ENCODE measurements around the gene MRPL21.
A peak's percentile ranks its signal among the peaks of the same experiment; 100 is the strongest.
"Not testable (repeated sequence)": the region's sequence is repeated elsewhere in the genome, so short reads cannot be mapped to it uniquely, and the experiment has no call there.

The MRPL21 gene

DNA sequence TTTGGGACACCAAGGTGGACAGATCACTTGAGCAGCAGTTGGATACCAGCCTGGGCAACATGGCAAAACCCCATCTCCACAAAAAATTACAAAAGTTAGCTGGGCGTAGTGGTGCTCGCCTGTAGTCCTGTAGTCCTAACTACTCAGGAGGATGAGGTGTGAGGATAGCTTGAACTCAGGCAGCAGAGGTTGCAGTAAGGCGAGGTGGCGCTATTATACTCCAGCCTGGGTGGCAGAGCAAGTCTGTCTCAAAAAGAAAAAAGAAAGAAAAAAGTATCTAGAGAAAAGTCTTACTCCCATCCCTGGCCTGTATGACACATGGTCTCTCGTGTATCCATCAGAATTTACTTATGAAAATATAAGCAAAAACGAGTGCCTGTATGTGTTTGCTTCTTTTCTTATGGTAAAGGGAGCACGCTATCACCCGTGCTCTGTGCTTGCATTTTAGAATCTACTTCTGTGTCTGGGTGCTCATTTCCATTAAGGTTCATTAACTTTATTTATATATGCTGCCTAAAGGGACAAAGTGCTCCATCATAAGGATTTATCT, 46.5 kb downstream of the MRPL21 start:
- TF ChIP-seq CTCF (IDR thresholded peaks at IDR 0.05; ENCODE audit: control insufficient read depth, extremely low read depth, insufficient read depth): peak; percentile 12; the same call in 1 of the 2 replicates
- no peak overlapping the region for H3K4me3 ChIP-seq (ENCODE audit: low read depth, low read length)
- DNase-seq (ENCODE audit: low read depth): no peak

GRCh38 chr11:68856425-68857030, 47.1 kb downstream of the MRPL21 start:
- H3K4me3 ChIP-seq (ENCODE audit: low read depth, low read length); DNase-seq (ENCODE audit: low read depth): not testable (repeated sequence)

DNA sequence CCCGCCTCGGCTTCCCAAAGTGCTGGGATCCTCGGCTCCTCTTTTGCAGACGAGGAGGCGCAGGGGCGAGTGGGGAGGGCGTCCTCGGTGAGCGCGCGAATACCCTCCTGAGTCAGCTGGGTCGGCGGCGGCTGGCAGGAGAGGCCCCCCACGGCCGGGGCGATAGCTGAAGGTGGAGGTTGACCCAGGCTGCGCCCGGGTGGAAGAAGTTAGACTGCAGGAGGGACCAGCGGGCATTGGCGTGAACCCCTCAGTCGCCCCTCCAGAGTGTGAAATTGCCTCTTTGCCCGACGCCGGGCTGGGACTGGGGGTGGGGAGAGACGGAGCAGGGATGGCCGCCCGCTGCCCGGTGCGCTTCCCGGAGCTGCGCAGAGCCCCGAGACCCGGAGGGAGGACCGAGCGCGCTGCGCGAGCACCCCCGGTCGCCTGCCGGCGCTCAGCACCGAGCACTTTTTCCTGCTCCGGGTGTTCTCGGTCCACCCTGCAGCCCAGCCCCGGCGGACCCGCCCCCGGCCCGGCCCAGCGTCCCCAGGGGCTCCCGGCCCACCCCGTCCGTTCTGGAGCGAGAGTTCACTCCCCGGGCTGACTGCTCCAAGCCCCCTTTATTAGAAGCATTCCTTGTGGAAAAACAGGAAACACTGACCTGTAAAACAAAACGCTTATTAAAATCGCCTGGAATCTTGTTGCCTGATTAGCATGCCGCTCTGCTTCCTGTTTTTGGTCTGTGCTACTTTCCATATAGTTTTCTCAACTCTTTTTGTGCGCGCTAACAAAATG, 48.2 kb downstream of the MRPL21 start:
- H3K4me3 ChIP-seq (ENCODE audit: low read depth, low read length): no peak overlapping the region
- no peak for DNase-seq (ENCODE audit: low read depth)
- no peak for TF ChIP-seq CTCF (IDR thresholded peaks at IDR 0.05; ENCODE audit: control insufficient read depth, extremely low read depth, insufficient read depth)

- H3K4me3 ChIP-seq (ENCODE audit: low read depth, low read length): no peak overlapping the region
- no peak for DNase-seq (ENCODE audit: low read depth)
- no peak for TF ChIP-seq CTCF (IDR thresholded peaks at IDR 0.05; ENCODE audit: control insufficient read depth, extremely low read depth, insufficient read depth)
Measured at GRCh38 chr11:68854273-68854958, 49.2 kb downstream of the MRPL21 start.

DNA sequence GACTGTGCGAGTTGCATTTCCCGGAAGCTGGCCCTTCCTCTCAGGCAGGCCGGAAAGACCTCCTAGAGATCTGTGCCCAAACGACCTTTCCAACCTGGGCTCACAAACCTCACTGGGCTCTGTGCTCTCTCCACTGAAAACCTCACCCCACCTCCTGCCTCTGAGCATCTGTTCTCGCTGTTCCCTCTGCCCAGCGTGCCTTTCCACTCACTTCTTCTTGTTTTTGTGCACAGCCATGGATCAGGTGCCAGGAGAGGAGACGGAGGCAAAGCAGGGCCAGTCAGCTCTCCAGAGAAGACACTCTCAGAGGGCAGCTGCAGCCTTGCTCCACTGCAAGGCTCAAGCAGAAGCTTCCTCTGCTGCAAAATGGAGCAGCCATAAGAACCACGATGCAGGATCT, 51.0 kb downstream of the MRPL21 start:
- no peak for TF ChIP-seq CTCF (IDR thresholded peaks at IDR 0.05; ENCODE audit: control insufficient read depth, extremely low read depth, insufficient read depth)

GRCh38 chr11:68848429-68848828, 55.2 kb downstream of the MRPL21 start:
- no peak overlapping the region for H3K4me3 ChIP-seq (ENCODE audit: low read depth, low read length)
- DNase-seq (ENCODE audit: low read depth): no peak
- no peak for TF ChIP-seq CTCF (IDR thresholded peaks at IDR 0.05; ENCODE audit: control insufficient read depth, extremely low read depth, insufficient read depth)

More for the DNA sequence above, 51.0 kb downstream of the MRPL21 start:
- no peak overlapping the region for H3K4me3 ChIP-seq (ENCODE audit: low read depth, low read length)
- DNase-seq (ENCODE audit: low read depth): no peak

GRCh38 chr11:68847395-68847794, 56.2 kb downstream of the MRPL21 start:
- H3K4me3 ChIP-seq (ENCODE audit: low read depth, low read length): no peak overlapping the region
- no peak for TF ChIP-seq CTCF (IDR thresholded peaks at IDR 0.05; ENCODE audit: control insufficient read depth, extremely low read depth, insufficient read depth)
- no peak for DNase-seq (ENCODE audit: low read depth)
